Fibroblast of skin of right quadriceps (primary cell): ENCODE measurements around the gene CAMTA1.

Experiments used
- DNase-seq: peaks from one replicate; pipeline ENCODE4 v3.0.0-alpha.2; 2013

CAMTA1 gene

GRCh38 chr1:7385471-7386225 is 600.4 kb downstream of the CAMTA1 start:
- DNase-seq = no peak

GRCh38 chr1:7386226-7387052 is 601.2 kb downstream of the CAMTA1 start:
- DNase-seq = peak; percentile 39

- DNase-seq = no peak
Observed at GRCh38 chr1:7387053-7387927, 602.0 kb downstream of the CAMTA1 start.

- DNase-seq = no peak
Observed at GRCh38 chr1:7388141-7388487, 602.9 kb downstream of the CAMTA1 start.

- DNase-seq = peak; percentile 25
Observed at GRCh38 chr1:7388488-7389185, 603.4 kb downstream of the CAMTA1 start.

- DNase-seq = peak; percentile 64
Observed at GRCh38 chr1:7389201-7389905, 604.1 kb downstream of the CAMTA1 start.

GRCh38 chr1:7389906-7390603 is 604.8 kb downstream of the CAMTA1 start:
- peak; percentile 13 for DNase-seq

GRCh38 chr1:7390604-7391000 is 605.3 kb downstream of the CAMTA1 start:
- DNase-seq = no peak

- DNase-seq = no peak
Observed at GRCh38 chr1:7393136-7393535, 607.9 kb downstream of the CAMTA1 start.

GRCh38 chr1:7395251-7395650 is 610.0 kb downstream of the CAMTA1 start:
- DNase-seq = no peak

- DNase-seq = no peak
Observed at GRCh38 chr1:7398982-7399381, 613.7 kb downstream of the CAMTA1 start.

- DNase-seq = no peak
Observed at GRCh38 chr1:7399514-7400125, 614.4 kb downstream of the CAMTA1 start.

- DNase-seq = no peak
Observed at GRCh38 chr1:7400566-7400965, 615.3 kb downstream of the CAMTA1 start.

- DNase-seq = peak; percentile 99
Observed at GRCh38 chr1:7401814-7402547, 616.7 kb downstream of the CAMTA1 start.

- no peak for DNase-seq
Observed at GRCh38 chr1:7402548-7402850, 617.2 kb downstream of the CAMTA1 start.

GRCh38 chr1:7403265-7404045 is 618.2 kb downstream of the CAMTA1 start:
- no peak for DNase-seq

GRCh38 chr1:7404046-7404742 is 618.9 kb downstream of the CAMTA1 start:
- DNase-seq = no peak

- DNase-seq = no peak
Observed at GRCh38 chr1:7405844-7406500, 620.7 kb downstream of the CAMTA1 start.
